GM19395 (cell line): Measurements from ENCODE around the gene KHDRBS2.
A peak's percentile ranks its signal among the peaks of the same experiment; 100 is the strongest.
"Not testable (repeated sequence)": the region's sequence is repeated elsewhere in the genome, so short reads cannot be mapped to it uniquely, and the experiment has no call there.

Experiments
- ATAC-seq: cut with Tn5 transposase; IDR thresholded peaks from one replicate; pipeline ENCODE4 v1.9.1; 2021; ENCODE audit warnings: mild to moderate bottlenecking, moderate library complexity; ENCODE audit not compliant: unreplicated experiment

Gene KHDRBS2

GRCh38 chr6:61869632-61870400 lies 416.2 kb downstream of the KHDRBS2 start:
- ATAC-seq, result no peak

- ATAC-seq, result no peak
Observed at GRCh38 chr6:61868507-61869080, 417.4 kb downstream of the KHDRBS2 start.

GRCh38 chr6:61867635-61868034 lies 418.4 kb downstream of the KHDRBS2 start:
- no peak for ATAC-seq

- ATAC-seq, result no peak
Observed at GRCh38 chr6:61857541-61857940, 428.5 kb downstream of the KHDRBS2 start.

GRCh38 chr6:61841958-61842357 lies 444.1 kb downstream of the KHDRBS2 start:
- no peak for ATAC-seq

GRCh38 chr6:61835237-61835636 lies 450.8 kb downstream of the KHDRBS2 start:
- ATAC-seq, result no peak

- no peak for ATAC-seq
Observed at GRCh38 chr6:61833176-61833755, 452.8 kb downstream of the KHDRBS2 start.

GRCh38 chr6:61817716-61818115 lies 468.3 kb downstream of the KHDRBS2 start:
- no peak for ATAC-seq

- ATAC-seq, result no peak
Observed at GRCh38 chr6:61810047-61810446, 476.0 kb downstream of the KHDRBS2 start.

- ATAC-seq, result peak; percentile 80
Observed at GRCh38 chr6:61809004-61809595, 476.9 kb downstream of the KHDRBS2 start.

GRCh38 chr6:61787998-61788397 lies 498.0 kb downstream of the KHDRBS2 start:
- no peak for ATAC-seq

GRCh38 chr6:61769446-61769845 lies 516.6 kb downstream of the KHDRBS2 start:
- ATAC-seq, result not testable (repeated sequence)

- no peak for ATAC-seq
Observed at GRCh38 chr6:61755739-61756138, 530.3 kb downstream of the KHDRBS2 start.

GRCh38 chr6:61751986-61752385 lies 534.0 kb downstream of the KHDRBS2 start:
- ATAC-seq, result no peak

- ATAC-seq, result no peak
Observed at GRCh38 chr6:61745994-61746393, 540.0 kb downstream of the KHDRBS2 start.

GRCh38 chr6:61711849-61712248 lies 574.2 kb downstream of the KHDRBS2 start:
- no peak for ATAC-seq

- no peak for ATAC-seq
Observed at GRCh38 chr6:61688165-61688564, 597.9 kb downstream of the KHDRBS2 start.

GRCh38 chr6:61682562-61682961 lies 603.5 kb downstream of the KHDRBS2 start:
- ATAC-seq, result no peak

- ATAC-seq, result no peak
Observed at GRCh38 chr6:61679625-61680024, 606.4 kb downstream of the KHDRBS2 start.

GRCh38 chr6:61675734-61676133 lies 610.3 kb downstream of the KHDRBS2 start:
- ATAC-seq, result no peak

- no peak for ATAC-seq
Observed at GRCh38 chr6:61649845-61650244, 636.2 kb downstream of the KHDRBS2 start.

GRCh38 chr6:61640463-61640862 lies 645.6 kb downstream of the KHDRBS2 start:
- no peak for ATAC-seq
